Effector memory CD4-positive, alpha-beta T cell (primary cell): ENCODE measurements around the gene RIMS1.

Source experiments
- DNase-seq, 3 donors: peaks; one replicate each; pipeline ENCODE4 v3.0.0-alpha.2; 2020
- H3K27ac ChIP-seq: 2 replicates; pipeline ENCODE4 v1.7.0; 2013; ENCODE audit warnings: mild to moderate bottlenecking, low read length, moderate library complexity; ENCODE audit not compliant: insufficient read depth, poor library complexity, severe bottlenecking
- H3K27me3 ChIP-seq: replicated peaks from 2 replicates; pipeline ENCODE4 v1.7.0; 2013; ENCODE audit warnings: mild to moderate bottlenecking, low read length; ENCODE audit not compliant: insufficient read depth, control insufficient read depth, poor library complexity, severe bottlenecking
- H3K36me3 ChIP-seq: 2 replicates; pipeline ENCODE4 v1.7.0; 2013; ENCODE audit warnings: mild to moderate bottlenecking, low read length, moderate library complexity; ENCODE audit not compliant: control insufficient read depth, insufficient read depth
- H3K4me1 ChIP-seq: 2 replicates; pipeline ENCODE4 v1.7.0; 2013; ENCODE audit warnings: low read length, mild to moderate bottlenecking; ENCODE audit not compliant: control insufficient read depth, insufficient read depth, poor library complexity, severe bottlenecking
- H3K4me3 ChIP-seq: 2 replicates; pipeline ENCODE4 v1.7.0; 2013; ENCODE audit warnings: low read length, low read depth, mild to moderate bottlenecking; ENCODE audit not compliant: insufficient read depth, poor library complexity, severe bottlenecking
- H3K9me3 ChIP-seq: 2 replicates; pipeline ENCODE4 v1.7.0; 2013; ENCODE audit warnings: mild to moderate bottlenecking, low read length, moderate library complexity; ENCODE audit not compliant: control insufficient read depth

RIMS1 gene

GRCh38 chr6:71900642-71901041 is 14.3 kb downstream of the RIMS1 start:
- Histone ChIP-seq H3K36me3 (no peaks in the 10 kb centered on the region), H3K9me3 (no peaks in the 10 kb centered on the region), H3K4me1 (no peaks in the 10 kb centered on the region), H3K4me3 (no peak overlapping the region), H3K27ac (no peak overlapping the region), H3K27me3 (no peaks in the 10 kb centered on the region)
- no peak for DNase-seq

GRCh38 chr6:71902261-71902660 is 15.9 kb downstream of the RIMS1 start:
- no peak for DNase-seq
- H3K4me3 ChIP-seq: no peak overlapping the region
- H3K4me1 ChIP-seq: no peaks in the 10 kb centered on the region
- no peak overlapping the region for H3K27ac ChIP-seq
- no peaks in the 10 kb centered on the region for H3K36me3 ChIP-seq
- H3K9me3 ChIP-seq: no peaks in the 10 kb centered on the region
- no peaks in the 10 kb centered on the region for H3K27me3 ChIP-seq

- Histone ChIP-seq H3K4me3 (no peak overlapping the region), H3K27me3 (no peaks in the 10 kb centered on the region)
- DNase-seq: no peak
These were observed 20.5 kb downstream of the RIMS1 start for GRCh38 chr6:71906813-71907212.

GRCh38 chr6:71908162-71908765 is 21.9 kb downstream of the RIMS1 start:
- H3K9me3 ChIP-seq: no peaks in the 10 kb centered on the region
- H3K27me3 ChIP-seq: no peaks in the 10 kb centered on the region
- H3K27ac ChIP-seq: no peak overlapping the region
- H3K36me3 ChIP-seq: no peaks in the 10 kb centered on the region
- H3K4me3 ChIP-seq: no peak overlapping the region
- no peak for DNase-seq
- no peaks in the 10 kb centered on the region for H3K4me1 ChIP-seq

More at GRCh38 chr6:71906813-71907212, 20.5 kb downstream of the RIMS1 start:
- Histone ChIP-seq H3K9me3 (no peaks in the 10 kb centered on the region), H3K27ac (no peak overlapping the region), H3K4me1 (no peaks in the 10 kb centered on the region), H3K36me3 (no peaks in the 10 kb centered on the region)

- Histone ChIP-seq H3K4me1 (no peaks in the 10 kb centered on the region), H3K27me3 (no peaks in the 10 kb centered on the region), H3K4me3 (no peak overlapping the region), H3K36me3 (no peaks in the 10 kb centered on the region), H3K9me3 (no peaks in the 10 kb centered on the region), H3K27ac (no peak overlapping the region)
- no peak for DNase-seq
These were observed 27.3 kb downstream of the RIMS1 start for GRCh38 chr6:71913444-71914234.

- no peaks in the 10 kb centered on the region for H3K9me3 ChIP-seq
- no peaks in the 10 kb centered on the region for H3K36me3 ChIP-seq
- no peak for DNase-seq
- no peaks in the 10 kb centered on the region for H3K4me1 ChIP-seq
- no peak overlapping the region for H3K4me3 ChIP-seq
- no peak overlapping the region for H3K27ac ChIP-seq
- H3K27me3 ChIP-seq: no peaks in the 10 kb centered on the region
These were observed 42.7 kb downstream of the RIMS1 start for GRCh38 chr6:71929047-71929446.

GRCh38 chr6:71933881-71934280 is 47.5 kb downstream of the RIMS1 start:
- Histone ChIP-seq H3K36me3 (no peaks in the 10 kb centered on the region), H3K4me3 (no peak overlapping the region), H3K27me3 (no peaks in the 10 kb centered on the region), H3K4me1 (no peaks in the 10 kb centered on the region), H3K9me3 (no peaks in the 10 kb centered on the region), H3K27ac (no peak overlapping the region)
- DNase-seq: no peak

GRCh38 chr6:71965404-71965803 is 79.1 kb downstream of the RIMS1 start:
- no peaks in the 10 kb centered on the region for H3K9me3 ChIP-seq
- no peak for DNase-seq
- no peak overlapping the region for H3K4me3 ChIP-seq
- H3K27me3 ChIP-seq: no peaks in the 10 kb centered on the region
- H3K27ac ChIP-seq: no peak overlapping the region
- H3K36me3 ChIP-seq: no peaks in the 10 kb centered on the region
- no peaks in the 10 kb centered on the region for H3K4me1 ChIP-seq

GRCh38 chr6:71967436-71967835 is 81.1 kb downstream of the RIMS1 start:
- Histone ChIP-seq H3K4me3 (no peak overlapping the region), H3K36me3 (no peaks in the 10 kb centered on the region), H3K4me1 (no peaks in the 10 kb centered on the region), H3K27ac (no peak overlapping the region), H3K27me3 (no peaks in the 10 kb centered on the region), H3K9me3 (no peaks in the 10 kb centered on the region)
- DNase-seq: no peak

GRCh38 chr6:71977884-71978283 is 91.5 kb downstream of the RIMS1 start:
- H3K4me1 ChIP-seq: no peaks in the 10 kb centered on the region
- no peak for DNase-seq
- H3K4me3 ChIP-seq: no peak overlapping the region
- no peaks in the 10 kb centered on the region for H3K36me3 ChIP-seq
- no peaks in the 10 kb centered on the region for H3K9me3 ChIP-seq
- H3K27ac ChIP-seq: no peak overlapping the region
- no peaks in the 10 kb centered on the region for H3K27me3 ChIP-seq
